GM21825 (cell line): ENCODE data around the gene SPAG16.
"Not testable (repeated sequence)": the region's sequence is repeated elsewhere in the genome, so short reads cannot be mapped to it uniquely, and the experiment has no call there.

ENCODE experiments used
- ATAC-seq: cut with Tn5 transposase; IDR thresholded peaks from one replicate; pipeline ENCODE4 v1.9.1; 2021; ENCODE audit warnings: mild to moderate bottlenecking, moderate library complexity; ENCODE audit not compliant: unreplicated experiment

Gene SPAG16

DNA sequence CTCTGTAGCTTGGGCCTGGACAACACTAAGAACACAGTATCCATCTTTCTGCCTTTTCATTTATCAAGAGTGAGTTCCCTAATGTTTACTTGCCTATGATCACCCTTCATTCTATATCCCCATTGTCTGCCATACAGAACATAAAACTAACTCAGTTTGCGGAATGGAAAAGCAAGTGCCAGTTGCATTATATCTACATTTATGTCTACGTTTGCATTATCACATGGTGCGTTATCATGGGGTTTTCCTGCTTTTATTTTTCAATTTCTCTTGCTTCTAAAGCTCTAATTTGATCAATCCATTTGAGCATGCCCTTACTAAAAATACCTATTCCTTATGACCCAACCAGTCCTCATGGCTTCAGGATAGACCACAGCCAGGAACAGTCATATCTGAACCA, 704.9 kb downstream of the SPAG16 start:
- ATAC-seq = no peak

DNA sequence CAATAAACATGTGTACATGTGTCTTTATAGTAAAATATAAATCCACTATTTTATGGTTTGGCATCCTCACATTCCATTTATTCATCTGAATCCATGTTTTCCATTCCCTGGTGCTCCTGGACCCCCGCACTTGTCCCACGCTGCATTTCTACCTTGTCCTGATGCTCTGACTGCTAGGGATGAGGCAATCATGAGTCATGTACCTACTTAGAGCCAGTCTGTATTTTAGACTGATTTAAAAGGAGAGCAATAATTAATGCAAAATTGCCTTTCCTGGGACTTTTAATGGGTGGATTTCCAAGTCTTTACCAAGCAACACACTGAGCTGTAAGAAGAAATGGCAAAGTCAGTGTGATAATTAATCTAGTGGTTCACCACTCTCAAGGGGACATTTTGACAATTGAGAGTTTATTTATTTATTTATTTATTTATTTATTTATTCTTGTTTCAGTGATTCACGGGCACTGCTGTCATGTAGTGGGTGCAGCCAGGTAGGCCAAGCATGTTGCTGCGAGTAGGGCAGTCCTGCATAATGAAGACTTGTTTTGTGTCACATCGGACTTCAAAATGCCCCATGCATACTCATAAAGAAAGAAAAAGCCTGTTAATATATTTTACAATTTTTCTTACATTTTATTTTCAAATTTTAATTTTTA, 707.3 kb downstream of the SPAG16 start:
- ATAC-seq = no peak

DNA sequence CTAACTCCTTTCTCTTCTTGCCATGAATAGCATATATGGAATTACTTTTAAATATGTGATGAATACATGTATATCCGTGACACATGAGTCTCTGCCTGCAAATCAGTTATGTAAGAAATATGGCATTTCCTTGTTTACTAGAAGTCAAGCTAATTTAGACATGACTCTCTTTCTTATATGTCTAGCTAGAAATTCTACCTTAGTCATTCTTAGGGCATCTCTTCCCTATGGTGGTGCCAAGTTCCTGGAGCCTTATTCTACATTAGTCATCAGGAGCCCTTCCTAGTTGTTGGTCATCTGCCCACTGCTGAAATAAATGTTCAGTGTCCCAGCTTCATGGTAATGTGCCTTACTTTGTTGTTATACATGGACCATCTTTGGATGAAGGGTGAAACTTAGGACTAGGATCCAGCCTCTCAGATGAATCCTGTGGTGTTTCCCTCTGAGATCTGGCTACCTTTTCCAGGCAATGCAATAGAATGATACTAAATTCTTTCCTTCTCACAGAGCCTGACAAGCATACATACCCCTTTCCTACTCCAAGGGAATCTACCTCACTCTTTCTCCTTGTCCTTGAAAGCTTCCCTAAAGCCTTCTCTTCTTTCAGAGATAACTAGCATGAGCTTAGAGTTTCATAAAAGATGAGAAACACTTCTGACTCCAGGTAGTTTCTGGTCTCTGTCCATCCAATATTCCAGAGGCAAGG, 711.3 kb downstream of the SPAG16 start:
- ATAC-seq = no peak

DNA sequence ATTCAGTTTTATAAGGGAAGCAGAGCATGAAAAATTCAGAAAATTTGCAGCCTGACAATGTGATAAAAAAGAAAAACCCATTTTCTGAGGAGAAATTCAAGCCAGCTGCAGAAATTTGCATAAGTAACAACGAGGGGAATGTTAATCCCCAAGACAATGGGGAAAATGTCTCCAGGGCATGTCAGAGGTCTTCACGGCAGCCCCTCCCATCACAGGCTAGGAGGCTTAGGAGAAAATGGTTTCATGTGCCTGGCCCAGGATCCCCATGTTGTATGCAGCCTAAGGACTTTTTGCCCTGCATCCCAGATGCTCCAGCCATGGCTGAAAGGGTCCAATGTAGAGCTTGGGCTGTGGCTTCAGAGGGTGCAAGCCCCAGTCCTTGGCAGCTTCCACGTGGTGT, 714.7 kb downstream of the SPAG16 start:
- ATAC-seq = not testable (repeated sequence)

DNA sequence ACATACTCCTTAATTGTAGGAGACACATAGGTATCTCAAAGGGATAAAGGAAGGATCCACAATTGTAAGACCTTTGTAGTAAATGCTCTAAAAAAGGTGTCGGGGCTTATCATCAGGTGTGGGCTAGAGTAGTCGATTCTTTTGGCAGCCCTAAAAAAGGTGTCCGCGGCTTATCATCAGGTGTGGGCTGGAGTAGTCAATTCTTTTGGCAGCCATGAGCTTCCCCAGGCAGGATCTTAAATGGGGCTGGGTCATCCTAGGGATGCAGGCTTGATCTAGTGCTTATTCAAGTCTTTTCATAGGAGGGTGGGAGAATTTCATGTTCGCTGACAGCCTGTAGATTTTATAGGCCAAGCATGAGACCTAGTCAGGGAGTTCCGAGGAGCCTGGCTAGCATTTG, 720.2 kb downstream of the SPAG16 start:
- no peak for ATAC-seq

DNA sequence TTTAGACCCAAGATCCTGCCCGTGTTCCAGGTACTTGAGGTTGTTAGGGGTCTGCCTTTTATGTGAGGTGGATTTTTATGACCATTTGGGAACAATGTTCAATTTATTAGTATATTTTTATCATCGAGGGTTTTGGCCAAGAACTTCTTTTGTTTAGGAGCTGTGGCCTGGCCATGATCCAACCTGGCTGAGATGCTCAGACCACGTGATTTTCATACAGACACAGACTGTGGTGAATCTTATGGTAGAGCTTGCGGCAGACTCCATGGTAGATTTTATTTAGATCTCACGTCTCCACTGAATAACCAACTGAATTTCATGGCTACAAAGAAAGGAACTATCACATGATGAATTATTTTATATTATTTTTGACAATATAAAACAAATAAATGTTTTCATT, 721.1 kb downstream of the SPAG16 start:
- no peak for ATAC-seq

DNA sequence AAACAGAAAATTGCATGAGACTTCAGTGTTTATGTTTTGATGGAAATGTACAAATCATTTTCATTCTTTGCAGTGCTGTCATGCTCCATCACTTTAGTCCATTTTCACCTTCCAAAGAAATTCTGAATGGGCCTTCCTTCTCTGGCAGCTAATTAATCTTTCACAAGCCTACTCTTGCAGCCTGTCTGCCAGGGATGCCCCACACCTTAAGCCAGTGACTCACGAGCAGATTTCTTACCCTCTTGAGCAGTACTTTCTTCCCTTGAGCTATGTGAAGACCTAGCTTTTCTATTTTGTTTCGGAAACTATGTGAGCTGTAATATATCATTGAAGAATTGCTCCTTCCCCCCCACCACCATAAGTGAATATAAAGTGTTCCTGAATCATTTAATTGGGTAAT, 722.3 kb downstream of the SPAG16 start:
- ATAC-seq = no peak

DNA sequence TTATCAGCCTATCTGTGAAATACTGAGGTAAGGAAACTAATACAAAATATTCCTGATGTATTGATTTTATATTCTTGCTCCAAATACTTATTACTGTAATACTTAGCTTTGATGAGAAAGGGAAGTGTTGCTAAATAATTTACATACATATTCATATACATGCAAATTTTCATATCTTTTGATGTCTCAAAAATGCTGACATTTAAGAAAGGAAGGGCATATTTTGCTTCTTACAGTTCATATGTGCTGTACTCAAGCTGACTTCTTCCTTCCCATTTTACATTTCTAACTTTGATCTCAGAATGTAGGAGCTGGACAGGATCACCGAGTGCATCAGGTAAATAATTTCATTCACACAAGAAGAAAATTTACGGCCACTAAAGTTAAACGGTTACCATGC, 727.4 kb downstream of the SPAG16 start:
- no peak for ATAC-seq

DNA sequence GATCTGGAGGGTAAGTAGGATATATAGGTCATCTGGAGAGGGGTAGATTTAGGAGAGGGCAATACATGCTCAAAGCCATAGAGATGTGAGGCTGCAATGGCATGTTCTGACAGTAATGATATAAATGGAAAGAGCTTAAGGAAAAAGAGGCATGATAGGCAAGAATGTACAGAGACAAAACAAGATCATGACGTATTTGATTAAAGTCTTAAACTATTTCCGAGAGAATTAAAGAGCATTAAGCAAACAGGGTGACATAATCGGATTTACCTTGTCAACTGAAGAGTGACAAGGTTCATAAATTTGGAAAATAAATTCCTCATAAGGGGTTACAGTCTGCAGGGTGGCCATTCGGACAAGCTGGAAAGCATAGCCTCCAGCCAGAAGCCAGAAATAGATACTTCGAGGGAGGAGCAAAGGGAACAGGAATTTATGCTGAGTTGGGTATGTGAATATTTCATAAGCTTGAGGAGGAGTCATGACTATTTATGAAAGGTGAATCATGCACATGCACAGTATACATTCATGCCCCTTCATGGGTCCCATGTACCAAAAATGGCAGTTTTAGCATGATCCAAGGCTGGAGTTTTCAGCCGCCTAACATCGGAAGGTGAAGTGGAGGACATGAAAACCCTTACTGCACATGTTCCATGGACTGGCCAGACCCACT, 730.4 kb downstream of the SPAG16 start:
- no peak for ATAC-seq

DNA sequence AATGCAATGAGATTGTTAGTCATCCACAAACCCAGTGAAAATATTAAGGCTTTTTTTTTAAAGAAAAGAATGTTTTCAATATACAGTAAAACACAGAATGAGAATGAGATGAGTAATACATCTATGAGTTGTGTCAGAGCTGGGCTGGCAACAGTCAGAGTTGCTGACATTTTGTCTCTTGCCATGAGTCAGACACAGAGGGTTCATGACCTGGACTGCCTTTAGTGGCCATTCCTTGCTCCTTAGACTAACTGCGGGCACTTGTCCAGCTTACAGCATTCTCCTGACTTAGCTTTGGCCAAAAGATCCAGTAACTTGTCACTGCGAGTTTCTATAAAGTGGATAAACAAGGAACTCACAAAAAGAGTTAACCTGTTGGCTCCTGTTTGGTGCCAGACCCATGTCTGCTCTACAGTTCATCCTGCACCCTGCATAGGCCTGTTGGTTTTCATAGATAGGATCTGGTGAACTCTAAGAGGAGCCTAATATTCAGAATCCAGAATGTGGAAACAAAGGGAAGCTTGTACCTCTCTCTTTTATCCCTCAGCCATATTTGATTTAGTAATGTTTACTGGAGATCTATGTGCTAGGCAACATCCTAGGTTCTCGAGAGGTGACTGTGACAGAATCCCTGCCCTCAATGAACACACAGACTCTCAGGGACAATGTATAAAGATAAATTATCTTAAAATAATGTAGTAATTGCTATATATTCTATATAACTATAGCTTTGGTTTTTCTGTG, 735.1 kb downstream of the SPAG16 start:
- ATAC-seq = no peak

DNA sequence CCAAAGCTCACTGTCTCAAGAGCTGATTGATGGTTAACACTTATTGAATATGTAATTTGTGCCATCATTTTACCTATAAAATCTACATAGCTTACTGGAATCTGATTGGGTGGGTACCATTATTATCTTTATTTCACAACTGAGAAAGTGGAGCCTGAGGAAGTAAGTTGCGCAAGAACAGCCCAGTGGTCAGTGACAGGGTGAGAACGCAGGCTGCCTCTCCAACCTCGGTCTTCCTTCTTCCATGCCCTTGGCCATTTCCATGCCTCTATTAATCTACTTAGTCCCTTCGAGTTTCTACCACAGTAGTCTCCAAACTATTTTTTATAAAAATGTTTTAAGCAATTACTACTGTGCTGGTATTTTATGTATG, 735.7 kb downstream of the SPAG16 start:
- ATAC-seq = no peak

DNA sequence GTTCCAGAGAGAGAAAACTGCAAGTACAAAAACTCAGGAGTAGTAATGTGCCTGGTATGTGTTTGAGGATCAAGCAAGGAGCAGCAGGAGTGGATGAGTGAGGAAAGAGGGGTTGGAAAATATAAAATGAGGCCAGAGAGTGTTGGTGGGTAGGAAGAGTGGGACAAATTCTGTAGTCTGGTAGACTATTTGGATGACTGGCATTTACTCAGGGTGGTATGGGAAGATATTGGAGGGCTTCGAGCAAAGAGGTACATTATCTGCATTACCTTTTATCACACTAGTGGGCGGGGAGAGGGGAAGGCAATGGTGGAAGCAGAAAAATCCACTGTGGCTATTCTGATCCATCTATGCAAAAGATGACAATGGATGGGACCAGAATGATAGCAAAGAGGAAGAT, 744.9 kb downstream of the SPAG16 start:
- ATAC-seq = no peak

DNA sequence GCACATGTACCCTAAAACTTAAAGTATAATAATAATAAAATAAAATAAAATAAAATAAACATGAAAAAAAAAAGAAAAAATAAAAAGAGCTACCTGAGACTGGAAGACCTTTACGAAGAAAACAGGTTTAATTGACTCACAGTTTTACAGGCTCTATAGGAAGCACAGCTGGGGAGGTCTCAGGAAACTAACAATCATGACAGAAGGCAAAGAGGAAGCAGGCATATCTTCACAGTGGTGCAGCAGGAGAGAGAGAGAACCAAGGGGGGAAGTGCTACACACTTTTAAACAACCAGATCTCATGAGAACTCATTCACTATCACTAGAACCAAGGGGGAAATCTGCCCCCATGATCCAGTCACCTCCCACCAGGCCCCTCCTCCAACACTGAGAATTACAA, 747.3 kb downstream of the SPAG16 start:
- ATAC-seq = no peak

DNA sequence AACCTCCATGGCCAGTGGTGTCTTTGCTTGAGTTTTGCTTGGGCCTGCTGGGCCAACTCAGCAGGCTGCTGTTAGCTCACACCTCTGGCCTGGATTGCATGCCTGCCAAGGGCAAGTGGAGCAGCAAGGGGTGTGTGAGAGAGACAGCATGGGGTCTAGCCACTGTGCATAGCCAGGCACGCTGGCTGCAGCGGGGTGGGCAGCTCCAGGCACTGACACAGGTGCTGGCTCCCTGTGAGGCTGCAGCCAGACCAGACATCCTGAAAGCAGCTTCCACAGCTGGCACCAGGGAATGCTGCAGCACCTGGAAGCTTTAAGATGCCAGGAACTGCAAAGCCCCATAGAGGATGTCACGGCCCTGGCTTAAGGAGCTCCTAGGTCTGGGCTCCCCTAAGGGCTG, 750.2 kb downstream of the SPAG16 start:
- ATAC-seq = no peak

DNA sequence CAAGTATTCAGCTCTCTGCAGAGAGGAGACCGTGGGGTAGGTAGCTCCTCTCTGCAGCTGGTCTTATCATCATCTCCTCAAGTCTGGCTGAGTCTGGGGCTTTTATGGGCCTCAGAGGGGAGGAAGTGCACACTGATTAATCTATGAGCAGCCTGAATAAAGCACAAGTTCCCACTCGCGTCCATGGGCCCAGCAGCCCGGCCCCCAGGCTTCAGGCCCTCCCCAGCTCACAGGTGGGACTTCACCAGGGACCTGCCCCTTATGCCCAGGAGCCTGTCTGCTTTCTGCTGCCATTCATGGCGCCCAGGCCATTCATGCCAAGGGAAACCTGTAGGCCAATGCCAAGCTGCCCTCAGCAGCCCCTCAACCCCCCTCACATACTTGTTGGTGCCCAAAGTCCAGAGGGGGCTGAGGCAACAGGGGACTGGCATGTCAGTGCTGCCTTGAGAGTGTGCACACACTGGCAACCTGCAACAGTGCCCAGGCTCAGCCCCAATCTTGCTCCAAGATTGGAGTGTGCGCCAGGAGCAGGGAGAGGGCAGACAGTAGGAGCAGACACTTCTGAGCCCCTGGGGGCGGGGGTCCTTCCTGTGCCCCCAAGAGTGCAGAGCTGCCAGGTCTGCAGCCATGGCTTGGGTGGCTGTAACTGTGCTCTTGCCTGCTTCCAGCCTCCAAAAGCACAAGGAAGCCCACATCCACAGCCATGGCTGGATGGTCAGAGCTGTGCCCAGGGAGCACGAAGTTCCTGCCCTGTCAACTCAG, 751.0 kb downstream of the SPAG16 start:
- ATAC-seq = no peak

DNA sequence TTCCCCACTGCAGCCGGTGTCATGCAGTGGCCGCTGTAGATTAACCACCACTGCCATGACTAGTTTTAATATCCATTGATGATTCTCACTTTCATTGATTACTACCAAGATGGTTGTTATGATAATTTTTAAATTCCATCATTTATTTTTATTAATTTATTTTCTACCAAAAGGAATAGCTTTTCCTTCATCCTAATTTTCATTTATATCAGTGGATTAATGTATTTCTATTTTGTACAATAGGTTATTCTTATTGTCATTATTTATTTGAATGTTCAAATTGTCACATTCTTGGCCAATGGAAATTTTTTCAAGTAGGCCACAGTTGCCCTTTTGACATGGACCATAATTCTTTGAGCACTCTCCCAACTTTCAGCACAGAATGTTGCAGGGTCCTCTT, 751.7 kb downstream of the SPAG16 start:
- ATAC-seq = no peak

DNA sequence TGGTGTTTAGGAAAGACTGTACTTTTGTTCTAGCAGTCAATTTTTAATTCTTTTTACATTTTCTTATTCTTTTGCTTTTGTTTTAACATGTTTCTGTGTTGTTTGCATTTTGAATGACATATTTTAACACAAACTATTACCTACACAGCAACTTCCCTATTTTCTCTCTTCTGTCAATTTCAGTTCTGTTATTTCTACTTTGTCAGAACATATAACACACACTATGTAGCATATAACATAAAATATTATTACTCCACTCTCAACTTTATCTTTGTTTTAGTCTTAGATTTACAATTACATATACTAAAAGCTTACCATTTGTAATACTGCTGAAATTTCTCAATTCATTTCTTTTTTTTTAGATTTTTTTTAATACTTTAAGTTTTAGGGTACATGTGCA, 753.9 kb downstream of the SPAG16 start:
- no peak for ATAC-seq

DNA sequence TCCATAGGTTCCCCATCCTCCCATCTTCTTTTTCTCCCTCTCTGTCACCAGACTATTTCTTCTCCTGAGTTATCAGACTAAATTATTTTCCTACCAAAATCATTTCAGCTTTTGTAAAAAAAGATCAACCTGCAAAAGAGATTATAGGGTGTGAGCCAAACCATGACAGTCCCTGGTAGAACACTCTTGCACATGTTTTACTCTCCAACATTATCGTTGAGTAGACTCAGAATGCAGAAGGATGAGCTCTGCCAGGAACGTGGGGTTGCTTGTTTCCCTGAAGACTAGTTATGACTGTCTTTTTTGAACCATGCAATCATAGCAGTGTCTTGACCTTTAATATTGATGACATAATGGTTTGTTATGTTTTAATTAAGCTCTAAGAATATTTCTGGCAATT, 766.5 kb downstream of the SPAG16 start:
- ATAC-seq = no peak

DNA sequence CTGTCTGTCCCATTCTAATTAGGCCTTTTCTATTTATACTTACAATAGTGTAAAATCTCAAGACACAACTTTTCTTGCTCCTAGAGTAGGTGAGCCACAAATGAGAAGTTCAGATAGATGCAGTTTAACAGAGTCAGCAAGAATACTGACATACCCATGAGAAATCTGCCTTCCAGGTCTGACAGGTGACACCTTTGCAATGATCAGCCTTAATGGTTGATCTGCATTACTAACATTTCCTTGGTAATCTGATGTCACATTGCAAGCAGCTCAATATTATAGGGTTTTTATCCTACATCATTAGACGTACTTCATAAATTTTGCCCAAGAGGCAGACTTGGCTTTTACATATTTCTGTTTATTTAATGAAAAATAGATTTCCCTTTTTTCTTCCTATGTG, 767.3 kb downstream of the SPAG16 start:
- no peak for ATAC-seq

DNA sequence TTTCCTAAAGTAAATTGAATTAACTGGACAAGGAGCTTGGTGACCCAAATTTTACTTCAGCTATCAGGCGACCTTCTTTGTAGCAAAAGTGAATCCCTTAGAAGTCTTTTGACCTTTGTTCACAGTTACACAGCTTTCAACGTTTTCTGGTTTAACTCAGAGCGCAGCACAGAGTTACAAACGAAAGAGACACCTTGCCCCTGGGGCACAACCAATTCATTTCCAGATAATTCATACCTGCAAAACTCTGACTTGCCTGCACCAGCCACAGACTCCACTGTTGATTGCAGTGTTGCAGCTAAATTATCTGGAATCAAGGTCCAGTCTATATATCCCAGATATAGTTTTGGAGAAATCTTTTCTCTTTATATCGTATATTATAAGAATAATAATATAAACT, 768.0 kb downstream of the SPAG16 start:
- ATAC-seq = no peak

DNA sequence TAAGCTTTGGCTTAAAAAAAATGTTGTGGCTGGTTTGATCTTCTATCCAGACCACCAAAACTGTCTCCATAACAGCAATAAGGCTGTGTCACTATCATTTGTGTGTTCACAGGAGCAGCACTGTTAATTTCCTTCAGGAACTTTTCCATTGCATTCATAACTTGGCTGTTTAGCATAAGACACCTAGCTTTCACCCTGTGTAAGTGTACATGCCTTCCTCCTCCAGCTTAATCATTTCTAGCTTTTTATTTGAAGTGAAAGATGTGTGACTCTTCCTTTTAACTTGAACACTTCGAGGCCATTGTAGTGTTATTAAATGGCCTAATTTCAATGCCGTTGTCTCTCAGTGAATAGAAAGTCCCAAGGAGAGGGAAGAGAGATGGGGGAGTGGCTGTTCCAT, 773.7 kb downstream of the SPAG16 start:
- no peak for ATAC-seq
